HepG2 (cell line): Measurements from ENCODE around the gene VAMP5. TPM values are rescaled to one million over a fixed set of nuclear protein-coding genes. Genes with fewer than 3 reads are reported as not detected.

Source experiments
- AHDC1 ChIP-seq: sonication (generic); formaldehyde crosslinking; IDR thresholded peaks from 2 replicates; pipeline ENCODE4 v1.5.1; 2020; ENCODE audit warnings: mild to moderate bottlenecking, missing genetic modification reagents, borderline replicate concordance
- ATF7-NPFF ChIP-seq: sonication (generic); formaldehyde crosslinking; IDR thresholded peaks from 2 replicates; pipeline ENCODE4 v1.8.1; 2023; ENCODE audit warnings: mild to moderate bottlenecking, low read depth, missing genetic modification reagents, moderate library complexity
- BORCS8-MEF2B ChIP-seq: sonication (generic); formaldehyde crosslinking; IDR thresholded peaks from 2 replicates; pipeline ENCODE4 v1.8.0; 2022; ENCODE audit warnings: mild to moderate bottlenecking, missing genetic modification reagents
- DMTF1 ChIP-seq: sonication (generic); formaldehyde crosslinking; IDR thresholded peaks from 2 replicates; pipeline ENCODE4 v1.4.0; 2020; ENCODE audit warnings: mild to moderate bottlenecking, missing genetic modification reagents
- GABPB1 ChIP-seq: IDR thresholded peaks from 2 replicates; pipeline ENCODE4 v1.6.1; 2016; ENCODE audit warnings: mild to moderate bottlenecking, missing genetic modification reagents, moderate library complexity, missing compliant biosample characterization
- HNRNPH1 ChIP-seq: fragments of 200-400 bp; formaldehyde crosslinking; optimal IDR thresholded peaks from 2 replicates; pipeline ENCODE3; 2017; ENCODE audit warnings: mild to moderate bottlenecking, low read depth, low read length
- NFKB2 ChIP-seq: sonication (generic); formaldehyde crosslinking; IDR thresholded peaks from 2 replicates; pipeline ENCODE4 v1.4.0; 2020; ENCODE audit warnings: missing genetic modification reagents, borderline replicate concordance
- RBM39 ChIP-seq: fragments of 200-400 bp; formaldehyde crosslinking; IDR thresholded peaks from one replicate; pipeline ENCODE4 v1.6.1; 2018; ENCODE audit warnings: antibody characterized with exemption, mild to moderate bottlenecking, low read depth, low read length; ENCODE audit not compliant: poor library complexity, severe bottlenecking
- TOPORS ChIP-seq: sonication (generic); formaldehyde crosslinking; IDR thresholded peaks from 2 replicates; pipeline ENCODE4 v1.8.0; 2023; ENCODE audit warnings: mild to moderate bottlenecking, missing genetic modification reagents
- ZNF354B ChIP-seq: sonication (generic); formaldehyde crosslinking; IDR thresholded peaks from 2 replicates; pipeline ENCODE4 v1.8.0; 2022; ENCODE audit warnings: mild to moderate bottlenecking, missing genetic modification reagents
- ZNF451 ChIP-seq: sonication (generic); formaldehyde crosslinking; IDR thresholded peaks from 2 replicates; pipeline ENCODE4 v1.5.0; 2020; ENCODE audit warnings: mild to moderate bottlenecking, missing genetic modification reagents
- ZNF460 ChIP-seq: sonication (generic); formaldehyde crosslinking; IDR thresholded peaks from 2 replicates; pipeline ENCODE4 v1.5.1; 2020; ENCODE audit warnings: missing genetic modification reagents, mild to moderate bottlenecking, borderline replicate concordance
- ZNF572 ChIP-seq: sonication (generic); formaldehyde crosslinking; IDR thresholded peaks from 2 replicates; pipeline ENCODE4 v1.5.1; 2020; ENCODE audit warnings: mild to moderate bottlenecking, missing genetic modification reagents
- ZNF672 ChIP-seq: sonication (generic); formaldehyde crosslinking; IDR thresholded peaks from 2 replicates; pipeline ENCODE4 v1.8.1; 2022; ENCODE audit warnings: missing genetic modification reagents
- ZNF788 ChIP-seq: sonication (generic); formaldehyde crosslinking; IDR thresholded peaks from 2 replicates; pipeline ENCODE4 v1.5.0; 2020; ENCODE audit warnings: mild to moderate bottlenecking, missing genetic modification reagents, borderline replicate concordance
- polyA plus RNA-seq, 8 experiments: library from polyadenylated mRNA; depleted of rRNA in 3 of 8; stranded (reverse) in 7 of 8; unstranded in 1 of 8; fragments of >200 nt; fragmentation: Illumina TruSeq in 4 of 8; extraction: Trizol in 4 of 8; gene quantifications; 2 replicates each; pipeline versions ENCODE4 v1.2.1 to v1.2.3, GENCODE V29; 2011 to 2016; ENCODE audit warnings: low read depth in 4 of 8, missing spikeins in 1 of 8, mixed read lengths in 1 of 8; ENCODE audit not compliant: insufficient read depth in 1 of 8
- total RNA-seq, 5 experiments: library from RNA; depleted of rRNA; stranded (reverse); fragments of >200 nt; fragmentation: Illumina TruSeq; extraction: Trizol; gene quantifications; 2 replicates each; pipeline ENCODE4 v1.2.3, GENCODE V29; 2016; ENCODE audit warnings: low read depth in 1 of 5

The VAMP5 gene
- total and polyA plus RNA-seq, 2 of the 13 experiments (the other 11 are each of a cell fraction or from before 2014, with no cell fraction given), result 7.2 to 56.7 TPM

DNA sequence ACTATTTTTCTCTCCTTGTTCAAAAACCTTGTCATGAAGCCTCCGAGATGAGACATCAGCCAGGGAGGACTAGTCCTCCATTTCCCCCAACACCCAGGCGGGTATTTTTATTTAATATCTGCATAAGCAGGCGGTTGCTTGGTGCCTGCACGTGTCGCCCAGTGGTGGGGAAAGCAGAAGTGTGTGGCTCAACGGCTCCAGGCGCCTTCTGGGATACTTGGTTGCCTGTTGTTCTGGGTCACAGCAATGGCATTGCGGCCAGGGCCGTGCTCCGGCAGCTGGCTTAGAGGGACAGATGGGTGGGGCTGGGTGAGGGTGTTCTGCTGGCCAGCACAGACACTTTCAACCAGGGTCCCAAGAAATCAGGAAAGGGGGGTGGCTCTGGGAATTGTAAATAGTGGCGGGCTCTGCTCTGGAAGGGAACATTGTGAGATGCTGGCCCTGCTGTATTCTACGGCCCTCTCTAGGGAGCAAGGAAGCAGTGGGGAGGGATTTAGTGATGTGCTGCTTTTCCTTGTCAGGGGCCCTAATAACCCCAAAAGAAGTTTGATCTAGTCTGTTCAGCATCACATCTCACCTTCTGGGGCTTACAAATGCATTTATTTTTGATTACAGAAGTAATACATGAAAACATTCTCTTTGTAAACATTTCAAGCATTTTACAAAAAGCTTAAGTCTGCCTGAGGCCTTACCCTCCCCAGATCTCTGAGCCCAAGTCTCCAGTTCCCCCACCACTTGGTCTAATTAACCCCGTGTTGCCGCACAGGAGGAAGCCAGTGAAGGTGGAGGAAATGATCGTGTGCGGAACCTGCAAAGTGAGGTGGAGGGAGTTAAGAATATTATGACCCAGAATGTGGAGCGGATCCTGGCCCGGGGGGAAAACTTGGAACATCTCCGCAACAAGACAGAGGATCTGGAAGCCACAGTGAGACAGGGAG is 5.7 kb upstream of the VAMP5 start (continued):
- TF ChIP-seq DMTF1 (CRISPR knock-in tag), result no peak
- TF ChIP-seq ZNF451 (CRISPR knock-in tag), result no peak
- TF ChIP-seq BORCS8-MEF2B (CRISPR knock-in tag), result peak; percentile 44; the same call in 1 of the 2 replicates
- TF ChIP-seq GABPB1 (CRISPR knock-in tag), result no peak; the same call in 1 of the 2 replicates
- TF ChIP-seq HNRNPH1, result no peak
- no peak for TF ChIP-seq NFKB2 (CRISPR knock-in tag)
- TF ChIP-seq ZNF572 (CRISPR knock-in tag), result no peak
- no peak for TF ChIP-seq ZNF672
- no peak for TF ChIP-seq ATF7-NPFF (CRISPR knock-in tag)
- no peak for TF ChIP-seq RBM39
- peak; percentile 12; the same call in 1 of the 2 replicates for TF ChIP-seq ZNF460
- 0 out of 2 replicates have a peak, but pooled peaks have one; percentile 27 for TF ChIP-seq ZNF788
- TF ChIP-seq ZNF354B (CRISPR knock-in tag), result no peak
- no peak for TF ChIP-seq TOPORS (CRISPR knock-in tag)
- TF ChIP-seq AHDC1 (CRISPR knock-in tag), result peak; percentile 54; the same call in 1 of the 2 replicates
